A673 (cell line): Measurements from ENCODE around the gene PTPRQ. TPM values are rescaled to one million over a fixed set of nuclear protein-coding genes. Genes with fewer than 3 reads are reported as not detected.

Experiments used
- BruUV-seq: library from RNA; stranded (reverse); fragments of 400-500 nt; replicated peaks from 2 replicates; lab custom pipeline; 2021; lab: Mats Ljungman, UMichigan
- CTCF ChIA-PET: fragments of 300-600 bp; sonication (Branson Sonifier 250); formaldehyde crosslinking; loops from one replicate; lab custom pipeline; 2022; ENCODE audit warnings: antibody characterized with exemption; lab: Charles Lee
- POLR2A ChIA-PET: fragments of 300-600 bp; sonication (Branson Sonifier 250); formaldehyde crosslinking; loops from one replicate; lab custom pipeline; 2022; ENCODE audit warnings: antibody characterized with exemption; ENCODE audit not compliant: low non-redundant PET; lab: Charles Lee
- DNase-seq: peaks from one replicate; pipeline ENCODE4 v3.0.0-alpha.2; 2015; ENCODE audit warnings: low spot score
- H3K27ac ChIP-seq: fragments of 200-600 bp; sonication (generic); 2 replicates; pipeline ENCODE4 v1.5.1; 2016; ENCODE audit warnings: mixed run types, low read depth, mild to moderate bottlenecking, mixed read lengths, antibody characterized with exemption, low read length; ENCODE audit not compliant: poor library complexity, severe bottlenecking
- H3K27me3 ChIP-seq: fragments of 200-600 bp; sonication (generic); replicated peaks from 2 replicates; pipeline ENCODE4 v1.6.1; 2017; ENCODE audit warnings: mixed run types, low read depth, mild to moderate bottlenecking, mixed read lengths, antibody characterized with exemption, low read length; ENCODE audit not compliant: insufficient read depth, poor library complexity
- H3K36me3 ChIP-seq: fragments of 200-600 bp; sonication (generic); 2 replicates; pipeline ENCODE4 v1.6.1; 2016; ENCODE audit warnings: mixed run types, mild to moderate bottlenecking, mixed read lengths, antibody characterized with exemption, low read length; ENCODE audit not compliant: insufficient read depth, poor library complexity, severe bottlenecking
- H3K4me1 ChIP-seq: fragments of 200-600 bp; sonication (generic); 2 replicates; pipeline ENCODE4 v1.6.1; 2017; ENCODE audit warnings: mixed run types, mild to moderate bottlenecking, mixed read lengths, antibody characterized with exemption, low read length; ENCODE audit not compliant: insufficient read depth, poor library complexity, severe bottlenecking
- H3K4me3 ChIP-seq: fragments of 200-600 bp; sonication (generic); 2 replicates; pipeline ENCODE4 v1.5.1; 2016; ENCODE audit warnings: low read depth, mixed run types, mild to moderate bottlenecking, mixed read lengths, low read length; ENCODE audit not compliant: poor library complexity, severe bottlenecking
- H3K9me3 ChIP-seq: fragments of 200-600 bp; sonication (generic); 2 replicates; pipeline ENCODE4 v1.6.1; 2016; ENCODE audit warnings: mixed run types, low read depth, mild to moderate bottlenecking, mixed read lengths, antibody characterized with exemption, low read length; ENCODE audit not compliant: poor library complexity, severe bottlenecking
- EZH2 ChIP-seq: fragments of 200-600 bp; sonication (generic); IDR thresholded peaks from 2 replicates; pipeline ENCODE4 v1.6.1; 2017; ENCODE audit warnings: borderline replicate concordance, low read depth, mild to moderate bottlenecking, mixed read lengths, antibody characterized with exemption, low read length; ENCODE audit not compliant: poor library complexity, severe bottlenecking
- intact Hi-C: fragments of 100-400 bp; cut with micrococcal nuclease; formaldehyde crosslinking; loops from one replicate; pipeline ENCODE4 v1.10.0; 2022; ENCODE audit not compliant: unreplicated experiment
- total RNA-seq: library from RNA; stranded (reverse); gene quantifications from 2 replicates; pipeline ENCODE4 v1.2.3, GENCODE V29; 2021
- TF ChIP-seq, protein P1 (sequence below): fragments of 300-800, 200-600 bp; sonication (generic); conservative IDR thresholded peaks from 2 replicates; pipeline ENCODE4 v1.5.1; 2017; ENCODE audit warnings: low read depth, mild to moderate bottlenecking, antibody characterized with exemption, low read length, moderate library complexity, mixed read lengths

Gene PTPRQ
- total RNA-seq, 1 experiment from 2014 or later = 0.15 TPM

DNA sequence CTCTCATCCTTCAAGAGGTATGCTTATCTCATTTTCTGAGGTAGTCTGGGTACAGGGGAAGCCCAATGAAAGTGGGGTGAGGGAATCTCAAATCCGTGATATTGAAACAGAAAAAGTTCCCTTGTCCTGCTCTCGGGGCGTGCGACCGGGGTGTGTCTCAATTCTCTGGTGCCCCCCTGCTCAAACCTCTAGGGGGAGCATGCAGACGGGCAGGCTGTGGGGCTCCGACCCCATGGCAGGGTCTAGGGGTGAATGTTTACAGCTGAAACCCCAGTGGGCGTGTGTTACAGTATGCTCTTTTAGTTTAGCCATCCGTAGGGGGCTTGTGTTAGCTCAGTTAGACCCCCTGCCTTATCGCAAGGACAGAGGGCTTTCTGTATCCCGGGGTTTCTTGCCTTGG is 68.7 kb downstream of the PTPRQ start:
- Histone ChIP-seq H3K27ac (no peak overlapping the region), H3K36me3 (no peaks in the 10 kb centered on the region), H3K4me1 (peaks cover 9% of the 10 kb centered on the region), H3K4me3 (no peak overlapping the region), H3K27me3 (no peaks in the 10 kb centered on the region), H3K9me3 (no peaks in the 10 kb centered on the region)
- TF ChIP-seq, protein P1, sequence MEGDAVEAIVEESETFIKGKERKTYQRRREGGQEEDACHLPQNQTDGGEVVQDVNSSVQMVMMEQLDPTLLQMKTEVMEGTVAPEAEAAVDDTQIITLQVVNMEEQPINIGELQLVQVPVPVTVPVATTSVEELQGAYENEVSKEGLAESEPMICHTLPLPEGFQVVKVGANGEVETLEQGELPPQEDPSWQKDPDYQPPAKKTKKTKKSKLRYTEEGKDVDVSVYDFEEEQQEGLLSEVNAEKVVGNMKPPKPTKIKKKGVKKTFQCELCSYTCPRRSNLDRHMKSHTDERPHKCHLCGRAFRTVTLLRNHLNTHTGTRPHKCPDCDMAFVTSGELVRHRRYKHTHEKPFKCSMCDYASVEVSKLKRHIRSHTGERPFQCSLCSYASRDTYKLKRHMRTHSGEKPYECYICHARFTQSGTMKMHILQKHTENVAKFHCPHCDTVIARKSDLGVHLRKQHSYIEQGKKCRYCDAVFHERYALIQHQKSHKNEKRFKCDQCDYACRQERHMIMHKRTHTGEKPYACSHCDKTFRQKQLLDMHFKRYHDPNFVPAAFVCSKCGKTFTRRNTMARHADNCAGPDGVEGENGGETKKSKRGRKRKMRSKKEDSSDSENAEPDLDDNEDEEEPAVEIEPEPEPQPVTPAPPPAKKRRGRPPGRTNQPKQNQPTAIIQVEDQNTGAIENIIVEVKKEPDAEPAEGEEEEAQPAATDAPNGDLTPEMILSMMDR = no peak
- no peak for TF ChIP-seq EZH2
- POLR2A ChIA-PET = no interaction called here
- BruUV-seq = no TSS peak
- CTCF ChIA-PET = no interaction called here
- intact Hi-C loops = no loop called here
- DNase-seq = no peak

DNA sequence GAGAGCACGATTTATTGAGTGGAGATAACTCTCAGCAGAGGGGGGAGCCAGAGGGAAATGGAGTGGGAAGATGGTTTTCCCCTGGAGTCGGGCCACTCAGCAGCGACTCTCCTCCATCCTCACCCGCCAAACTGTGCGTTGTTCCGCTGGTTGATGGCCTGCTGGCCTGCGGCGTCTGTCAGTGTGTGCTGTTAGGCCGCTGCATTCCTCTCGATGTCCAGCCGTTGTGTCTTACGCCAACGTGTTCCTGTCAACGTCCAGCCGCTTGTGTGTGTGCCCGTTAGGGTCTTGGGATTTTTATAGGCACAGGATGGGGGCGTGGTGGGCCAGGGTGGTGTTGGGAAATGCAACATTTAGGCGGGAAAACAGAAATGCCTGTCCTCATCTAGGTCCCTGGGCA is 69.2 kb downstream of the PTPRQ start:
- no peak for TF ChIP-seq EZH2
- TF ChIP-seq, protein P1 = no peak
- no peaks in the 10 kb centered on the region for H3K27me3 ChIP-seq
- no peaks in the 10 kb centered on the region for H3K9me3 ChIP-seq
- H3K36me3 ChIP-seq = no peaks in the 10 kb centered on the region
- H3K27ac ChIP-seq = no peak overlapping the region
- DNase-seq = no peak
- POLR2A ChIA-PET = no interaction called here
- H3K4me1 ChIP-seq = peaks cover 9% of the 10 kb centered on the region
- intact Hi-C loops = no loop called here
- H3K4me3 ChIP-seq = no peak overlapping the region
- BruUV-seq = no TSS peak
- CTCF ChIA-PET = no interaction called here

DNA sequence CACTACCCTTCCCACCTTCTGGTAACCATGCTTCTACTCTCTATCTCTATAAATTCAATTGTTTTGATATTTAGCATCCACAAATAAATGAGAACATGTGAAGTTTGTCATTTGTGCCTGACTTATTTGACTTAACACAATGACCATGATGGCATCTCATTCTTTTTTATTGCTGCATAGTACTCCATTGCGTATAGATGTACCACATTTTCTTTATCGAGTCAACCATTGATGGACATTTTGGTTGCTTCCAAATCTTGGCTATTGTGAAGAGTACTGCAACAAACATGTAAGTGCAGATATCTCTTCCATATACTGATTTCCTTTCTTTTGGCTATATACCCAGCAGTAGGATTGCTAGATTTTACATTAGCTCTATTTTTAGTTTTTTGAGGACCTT is 73.6 kb downstream of the PTPRQ start:
- no TSS peak for BruUV-seq
- no peak overlapping the region for H3K27ac ChIP-seq
- intact Hi-C loops = no loop called here
- H3K36me3 ChIP-seq = no peaks in the 10 kb centered on the region
- no peaks in the 10 kb centered on the region for H3K9me3 ChIP-seq
- DNase-seq = no peak
- no peak overlapping the region for H3K4me3 ChIP-seq
- POLR2A ChIA-PET = no interaction called here
- TF ChIP-seq EZH2 = no peak
- TF ChIP-seq, protein P1 = no peak
- no peaks in the 10 kb centered on the region for H3K4me1 ChIP-seq
- H3K27me3 ChIP-seq = no peaks in the 10 kb centered on the region
- CTCF ChIA-PET = no interaction called here
